ENCODE results near the gene SPATA45. TPM values are rescaled to one million over a fixed set of nuclear protein-coding genes. Genes with fewer than 3 reads are reported as not detected.
A peak's percentile ranks its signal among the peaks of the same experiment; 100 is the strongest.

SPATA45 gene
- total RNA-seq, 3 donors from 2014 or later: not detected

GRCh38 chr1:212816567-212817278 lies 30.7 kb downstream of the SPATA45 start:
- Mint-ChIP-seq H3K27me3 (ENCODE audit: low read depth) (no peaks in the 10 kb centered on the region), H3K36me3 (ENCODE audit: insufficient read depth) (peaks cover 4% of the 10 kb centered on the region), H3K9me3 (no peaks in the 10 kb centered on the region), H3K4me1 (ENCODE audit: low read depth) (peaks cover 2% of the 10 kb centered on the region), H3K4me3 (no peak overlapping the region)
- ATAC-seq (no peak), DNase-seq (no peak)

GRCh38 chr1:212814537-212815334 lies 32.7 kb downstream of the SPATA45 start:
- no peak overlapping the region for H3K4me3 Mint-ChIP-seq
- DNase-seq (no peak), ATAC-seq (no peak)
- no peaks in the 10 kb centered on the region for H3K9me3 Mint-ChIP-seq
- peaks cover 4% of the 10 kb centered on the region for H3K36me3 Mint-ChIP-seq (ENCODE audit: insufficient read depth)
- H3K27me3 Mint-ChIP-seq (ENCODE audit: low read depth): no peaks in the 10 kb centered on the region
- H3K4me1 Mint-ChIP-seq (ENCODE audit: low read depth): peaks cover 2% of the 10 kb centered on the region

DNA sequence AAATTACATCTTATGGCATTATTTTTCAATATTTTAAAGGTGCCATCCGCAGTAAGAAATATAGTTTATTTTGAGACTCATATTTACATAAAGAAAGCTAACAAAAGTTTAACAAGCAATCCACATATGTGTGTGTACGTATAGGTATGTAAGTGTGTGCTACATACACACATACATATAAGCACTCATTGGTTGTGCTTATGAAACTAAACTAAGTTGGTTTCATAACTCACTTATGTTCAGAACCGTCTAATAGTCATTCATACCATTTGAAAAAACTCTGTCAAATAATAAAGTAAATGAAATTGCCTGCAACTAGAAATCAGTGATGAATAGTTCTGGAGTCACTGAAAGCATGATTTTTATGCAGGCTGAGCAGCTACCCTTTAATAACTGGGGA lies 41.7 kb downstream of the SPATA45 start:
- Mint-ChIP-seq H3K4me3 (no peak overlapping the region), H3K36me3 (ENCODE audit: insufficient read depth) (peaks cover 25% of the 10 kb centered on the region), H3K27me3 (ENCODE audit: low read depth) (no peaks in the 10 kb centered on the region), H3K9me3 (no peaks in the 10 kb centered on the region), H3K4me1 (ENCODE audit: low read depth) (no peaks in the 10 kb centered on the region)
- ATAC-seq (no peak), DNase-seq (no peak)

GRCh38 chr1:212797681-212798080 lies 49.8 kb downstream of the SPATA45 start:
- H3K4me1 Mint-ChIP-seq (ENCODE audit: low read depth): peaks cover 19% of the 10 kb centered on the region
- H3K4me3 Mint-ChIP-seq: no peak overlapping the region
- no peak for ATAC-seq
- no peaks in the 10 kb centered on the region for H3K9me3 Mint-ChIP-seq
- no peaks in the 10 kb centered on the region for H3K27me3 Mint-ChIP-seq (ENCODE audit: low read depth)
- H3K36me3 Mint-ChIP-seq (ENCODE audit: insufficient read depth): peaks cover 31% of the 10 kb centered on the region
- DNase-seq: no peak

DNA sequence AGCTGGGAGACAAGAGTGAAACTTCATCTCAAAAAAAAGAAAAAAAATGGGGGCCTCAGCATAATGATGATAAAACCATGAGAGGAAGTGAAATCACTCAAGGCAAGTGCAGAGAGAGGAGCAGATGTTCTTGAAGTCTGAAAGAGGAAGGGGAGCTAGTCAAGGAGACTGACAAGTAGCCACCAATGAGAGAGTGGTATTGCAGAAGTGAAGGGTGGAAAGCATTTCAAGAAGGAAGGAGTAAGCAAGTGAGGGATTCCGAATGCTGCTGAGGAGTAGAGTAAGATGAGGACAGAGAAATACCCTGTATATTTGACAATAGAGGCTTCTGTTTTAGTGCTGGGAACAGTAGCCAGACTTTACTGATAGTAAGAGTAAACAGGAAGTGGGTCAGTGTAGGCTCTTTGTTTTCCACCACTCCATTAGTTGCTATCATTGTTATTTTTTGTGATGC lies 52.9 kb downstream of the SPATA45 start:
- Mint-ChIP-seq H3K4me3 (peak overlapping the region; percentile 5), H3K27me3 (ENCODE audit: low read depth) (no peaks in the 10 kb centered on the region), H3K9me3 (no peaks in the 10 kb centered on the region), H3K4me1 (ENCODE audit: low read depth) (peaks cover 39% of the 10 kb centered on the region), H3K36me3 (ENCODE audit: insufficient read depth) (peaks cover 18% of the 10 kb centered on the region)
- ATAC-seq (no peak), DNase-seq (no peak)

GRCh38 chr1:212792396-212792908 lies 55.0 kb downstream of the SPATA45 start:
- Mint-ChIP-seq H3K36me3 (ENCODE audit: insufficient read depth) (peaks cover 12% of the 10 kb centered on the region), H3K27me3 (ENCODE audit: low read depth) (no peaks in the 10 kb centered on the region), H3K4me1 (ENCODE audit: low read depth) (peaks cover 39% of the 10 kb centered on the region), H3K9me3 (no peaks in the 10 kb centered on the region), H3K4me3 (peak overlapping the region; percentile 98)
- DNase-seq (no peak), ATAC-seq (no peak)

GRCh38 chr1:212791676-212792395 lies 55.6 kb downstream of the SPATA45 start, which contains the start of the genes NSL1 and TATDN3:
TSS of gene NSL1 (minus strand) at chr1:212791777. CDS start at chr1:212791763, 14 bp downstream.
TSS of gene TATDN3 (plus strand) at chr1:212791894. CDS start at chr1:212791922, 28 bp downstream.
- H3K4me3 Mint-ChIP-seq: peak within 1 kb of the TSS; percentile 98
- H3K4me1 Mint-ChIP-seq (ENCODE audit: low read depth): peaks cover 39% of the 10 kb centered on the region
- DNase-seq (peak; percentile 94), ATAC-seq (peak; percentile 91 to 92)
- no peaks in the 10 kb centered on the region for H3K9me3 Mint-ChIP-seq
- peaks cover 6% of the 10 kb centered on the region for H3K36me3 Mint-ChIP-seq (ENCODE audit: insufficient read depth)
- H3K27me3 Mint-ChIP-seq (ENCODE audit: low read depth): no peaks in the 10 kb centered on the region

- Mint-ChIP-seq H3K4me3 (peak overlapping the region; percentile 98), H3K27me3 (ENCODE audit: low read depth) (no peaks in the 10 kb centered on the region), H3K36me3 (ENCODE audit: insufficient read depth) (peaks cover 6% of the 10 kb centered on the region), H3K4me1 (ENCODE audit: low read depth) (peaks cover 39% of the 10 kb centered on the region), H3K9me3 (no peaks in the 10 kb centered on the region)
- DNase-seq (no peak), ATAC-seq (peak; percentile 81 to 82)
Measured at GRCh38 chr1:212791261-212791675, 56.2 kb downstream of the SPATA45 start.

- H3K9me3 Mint-ChIP-seq: no peaks in the 10 kb centered on the region
- H3K4me3 Mint-ChIP-seq: no peak overlapping the region
- no peak for ATAC-seq
- no peak for DNase-seq
- H3K4me1 Mint-ChIP-seq (ENCODE audit: low read depth): peaks cover 16% of the 10 kb centered on the region
- H3K36me3 Mint-ChIP-seq (ENCODE audit: insufficient read depth): peaks cover 22% of the 10 kb centered on the region
- no peaks in the 10 kb centered on the region for H3K27me3 Mint-ChIP-seq (ENCODE audit: low read depth)
Measured at GRCh38 chr1:212785871-212786270, 61.6 kb downstream of the SPATA45 start.

- Mint-ChIP-seq H3K4me1 (ENCODE audit: low read depth) (peaks cover 7% of the 10 kb centered on the region), H3K4me3 (no peak overlapping the region), H3K27me3 (ENCODE audit: low read depth) (no peaks in the 10 kb centered on the region)
Measured at GRCh38 chr1:212783976-212784375, 63.5 kb downstream of the SPATA45 start.

DNA sequence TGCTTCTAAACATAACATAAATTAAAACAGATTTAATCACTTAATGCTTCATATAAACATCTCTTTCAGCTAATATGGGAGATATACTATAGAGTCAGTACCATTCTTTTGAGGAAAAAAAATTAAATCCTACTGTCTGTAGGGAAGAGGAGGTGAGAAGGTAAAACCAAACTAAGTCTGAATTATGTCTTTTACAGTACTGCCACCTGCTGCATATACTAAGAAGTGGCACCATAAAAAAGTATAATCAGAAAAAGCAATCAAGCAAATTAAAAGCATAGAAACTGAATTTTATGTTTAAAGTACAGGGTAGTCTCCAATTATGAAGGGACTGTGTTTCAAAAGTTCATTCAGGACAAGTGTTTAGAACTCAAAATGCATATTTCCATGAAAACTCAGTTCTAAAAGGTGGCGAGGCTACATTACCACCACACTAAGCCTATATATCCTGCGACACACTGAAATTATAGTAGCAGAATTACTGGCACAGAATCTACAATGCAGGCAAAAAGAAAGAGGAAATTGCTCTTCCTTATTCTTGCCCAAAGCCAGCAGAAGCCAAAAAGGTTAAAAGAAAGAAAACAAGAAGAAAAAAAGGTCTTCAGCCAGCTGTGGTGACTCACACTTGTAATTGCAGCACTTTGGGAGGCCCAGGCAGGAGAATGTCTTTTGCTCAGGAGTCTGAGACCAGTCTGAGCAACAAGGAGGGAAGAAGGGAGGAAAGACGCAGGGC lies 64.9 kb downstream of the SPATA45 start:
- peaks cover 5% of the 10 kb centered on the region for H3K4me1 Mint-ChIP-seq (ENCODE audit: low read depth)
- ATAC-seq (peak; percentile 30 to 66), DNase-seq (no peak)
- H3K9me3 Mint-ChIP-seq: no peaks in the 10 kb centered on the region
- peaks cover 26% of the 10 kb centered on the region for H3K36me3 Mint-ChIP-seq (ENCODE audit: insufficient read depth)
- H3K27me3 Mint-ChIP-seq (ENCODE audit: low read depth): no peaks in the 10 kb centered on the region
- H3K4me3 Mint-ChIP-seq: no peak overlapping the region

More at GRCh38 chr1:212783976-212784375, 63.5 kb downstream of the SPATA45 start:
- ATAC-seq (no peak), DNase-seq (no peak)
- peaks cover 22% of the 10 kb centered on the region for H3K36me3 Mint-ChIP-seq (ENCODE audit: insufficient read depth)
- H3K9me3 Mint-ChIP-seq: no peaks in the 10 kb centered on the region

GRCh38 chr1:212781225-212781624 lies 66.2 kb downstream of the SPATA45 start:
- H3K4me1 Mint-ChIP-seq (ENCODE audit: low read depth): peaks cover 5% of the 10 kb centered on the region
- ATAC-seq (no peak), DNase-seq (no peak)
- no peaks in the 10 kb centered on the region for H3K9me3 Mint-ChIP-seq
- peaks cover 28% of the 10 kb centered on the region for H3K36me3 Mint-ChIP-seq (ENCODE audit: insufficient read depth)
- no peaks in the 10 kb centered on the region for H3K27me3 Mint-ChIP-seq (ENCODE audit: low read depth)
- no peak overlapping the region for H3K4me3 Mint-ChIP-seq

DNA sequence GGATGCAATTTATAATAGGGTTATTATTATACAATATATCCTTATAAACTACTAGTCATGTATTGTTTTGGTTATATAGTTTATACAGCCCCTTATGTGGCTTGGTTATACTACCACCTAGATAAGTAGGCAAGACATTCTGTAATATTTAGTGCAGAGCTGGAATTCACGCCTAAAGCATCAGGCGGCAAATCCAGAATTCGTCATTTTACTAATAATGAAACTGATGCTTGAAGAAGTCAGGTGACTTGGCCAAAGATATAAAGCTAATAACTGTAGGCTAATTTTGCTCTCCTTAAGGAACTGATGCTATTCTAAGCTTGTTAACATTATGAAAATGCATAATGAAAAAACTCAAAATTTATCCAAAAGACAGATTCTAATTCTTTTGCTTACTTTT lies 66.7 kb downstream of the SPATA45 start:
- Mint-ChIP-seq H3K4me3 (no peak overlapping the region), H3K9me3 (no peaks in the 10 kb centered on the region), H3K4me1 (ENCODE audit: low read depth) (peaks cover 5% of the 10 kb centered on the region), H3K27me3 (ENCODE audit: low read depth) (no peaks in the 10 kb centered on the region), H3K36me3 (ENCODE audit: insufficient read depth) (peaks cover 26% of the 10 kb centered on the region)
- ATAC-seq: no peak
- DNase-seq: no peak

Data from activated T-cell treated with anti-CD3 and anti-CD28 coated beads, Interleukin-2, amount 50 U/mL, for 4 hours (primary cell).